ENCODE results near the gene MCFD2.

- TF ChIP-seq CTCF (IDR thresholded peaks at IDR 0.05; ENCODE audit: poor library complexity) (no peak), EZH2phosphoT487 (IDR thresholded peaks at IDR 0.05; ENCODE audit: low read depth, severe bottlenecking, unreplicated experiment) (no peak)
Observed at GRCh38 chr2:46899053-46899452, 16.6 kb downstream of the MCFD2 start.
